Measurements from ENCODE around the gene SPRR2G.
"Not testable (repeated sequence)": the region's sequence is repeated elsewhere in the genome, so short reads cannot be mapped to it uniquely, and the experiment has no call there.

The SPRR2G gene

GRCh38 chr1:153150846-153151245, at the start of gene SPRR2G:
SPRR2G (minus strand) TSS chr1:153150890; CDS start chr1:153150110, 780 bp downstream.
- DNase-seq (ENCODE audit: low read depth): no peak

- DNase-seq (ENCODE audit: low read depth): no peak
Measured at GRCh38 chr1:153195216-153195615, 44.5 kb upstream of the SPRR2G start.

- DNase-seq (ENCODE audit: low read depth): no peak
Measured at GRCh38 chr1:153194331-153195050, 43.8 kb upstream of the SPRR2G start.

DNA sequence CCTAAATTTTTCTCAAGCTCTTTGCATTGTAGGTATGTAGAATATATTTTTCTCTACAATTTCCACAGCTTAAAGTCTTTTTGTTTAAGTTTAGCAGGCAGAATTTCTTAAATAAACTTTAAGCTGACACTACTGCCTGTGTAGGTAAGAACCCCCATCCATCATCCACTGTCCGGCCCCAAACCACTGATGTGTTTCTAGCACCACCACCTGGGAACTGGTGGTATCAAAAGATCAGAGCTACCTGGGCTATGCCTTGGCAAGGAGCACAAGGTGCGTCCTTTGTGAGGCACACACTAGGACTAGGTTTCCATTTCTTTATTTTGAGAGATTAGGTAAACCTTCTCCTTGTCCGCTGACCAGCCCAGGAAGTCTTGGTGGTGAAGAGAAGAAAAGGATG, 42.0 kb upstream of the SPRR2G start:
- no peak for DNase-seq (ENCODE audit: low read depth)

- no peak for DNase-seq (ENCODE audit: low read depth)
Measured at GRCh38 chr1:153190373-153190772, 39.7 kb upstream of the SPRR2G start.

DNA sequence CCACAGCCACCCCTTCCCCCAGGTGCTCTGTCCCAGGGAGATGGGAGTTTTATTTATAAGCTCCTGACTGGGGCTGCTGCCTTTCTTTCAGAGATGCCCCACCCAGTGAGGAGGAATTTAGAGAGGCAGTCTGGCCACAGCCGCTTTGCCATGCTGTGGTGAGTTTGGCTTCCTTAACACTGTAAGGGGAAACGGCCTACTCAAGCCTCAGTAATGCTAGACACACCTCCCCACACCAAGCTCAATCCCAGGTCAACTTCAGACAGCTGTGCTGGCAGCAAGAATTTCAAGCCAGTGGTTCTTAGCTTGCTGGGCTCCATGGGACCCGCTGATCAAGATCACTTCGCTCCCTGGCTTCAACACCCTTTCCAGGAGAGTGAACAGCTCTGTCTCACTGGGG, 37.6 kb upstream of the SPRR2G start:
- peak; percentile 15 for DNase-seq (ENCODE audit: low read depth)

- no peak for DNase-seq (ENCODE audit: low read depth)
Measured at GRCh38 chr1:153180556-153180955, 29.9 kb upstream of the SPRR2G start.

DNA sequence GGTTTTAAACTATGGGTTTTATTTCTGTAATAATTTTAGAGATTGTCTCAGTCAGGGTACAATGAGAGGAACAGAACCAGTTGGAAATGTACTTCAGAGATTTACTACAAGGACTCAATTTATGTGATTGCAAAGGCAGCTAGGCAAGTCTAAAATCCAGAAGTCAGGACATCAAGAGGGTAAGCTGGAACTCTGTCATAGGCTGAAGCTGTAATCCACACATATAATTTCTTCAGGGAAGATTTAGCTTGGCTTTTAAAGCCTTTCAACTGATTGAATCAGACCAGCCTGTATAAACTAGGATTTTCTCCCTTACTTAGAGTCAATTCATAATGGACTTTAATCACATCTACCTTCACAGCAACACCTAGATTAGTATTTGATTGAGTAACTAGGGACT, 28.2 kb upstream of the SPRR2G start:
- no peak for DNase-seq (ENCODE audit: low read depth)

DNA sequence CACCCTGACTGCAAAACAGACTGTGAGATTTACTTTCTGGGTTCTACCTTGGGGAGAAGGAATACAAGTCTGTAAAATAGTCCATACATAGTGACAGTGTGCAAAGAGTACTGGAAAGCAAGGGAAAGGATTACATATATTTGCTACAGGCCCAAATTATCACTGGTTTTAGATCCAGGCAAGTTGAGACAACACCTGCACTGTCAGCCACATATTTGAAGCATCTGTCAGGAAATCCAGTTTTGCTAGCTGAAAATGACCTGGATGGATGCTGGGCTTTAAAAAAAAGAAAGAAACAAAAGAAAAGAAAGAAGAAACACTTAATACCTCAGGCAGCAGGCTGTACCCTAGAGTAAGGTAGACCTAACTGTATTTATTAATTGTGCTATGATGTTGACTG, 23.9 kb upstream of the SPRR2G start:
- DNase-seq (ENCODE audit: low read depth): no peak

- DNase-seq (ENCODE audit: low read depth): peak; percentile 42
Measured at GRCh38 chr1:153168686-153169085, 18.0 kb upstream of the SPRR2G start.

GRCh38 chr1:153155541-153155940, 4.9 kb upstream of the SPRR2G start:
- no peak for DNase-seq (ENCODE audit: low read depth)

GRCh38 chr1:153152481-153152880, 1.8 kb upstream of the SPRR2G start:
- DNase-seq (ENCODE audit: low read depth): no peak

DNA sequence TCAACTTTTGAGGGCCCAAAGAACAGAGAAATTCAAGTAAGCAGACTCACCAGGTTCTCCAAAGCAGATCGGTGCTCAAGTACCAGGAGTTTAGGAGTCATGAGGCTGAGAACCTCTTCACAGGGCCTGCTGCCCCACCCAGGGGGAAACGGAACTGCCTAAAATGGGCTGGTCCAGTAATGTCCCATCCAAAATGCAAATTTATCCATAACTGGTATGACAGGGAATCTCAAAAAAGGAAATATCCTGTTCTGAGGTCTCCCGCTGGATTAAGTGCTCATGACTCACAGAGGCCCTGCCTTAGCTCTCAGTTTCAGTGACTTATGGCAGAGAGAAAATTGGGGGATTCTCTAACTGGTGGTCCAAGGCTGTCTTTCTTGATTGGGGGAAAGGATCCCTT, 9.3 kb downstream of the SPRR2G start:
- DNase-seq (ENCODE audit: low read depth): no peak

DNA sequence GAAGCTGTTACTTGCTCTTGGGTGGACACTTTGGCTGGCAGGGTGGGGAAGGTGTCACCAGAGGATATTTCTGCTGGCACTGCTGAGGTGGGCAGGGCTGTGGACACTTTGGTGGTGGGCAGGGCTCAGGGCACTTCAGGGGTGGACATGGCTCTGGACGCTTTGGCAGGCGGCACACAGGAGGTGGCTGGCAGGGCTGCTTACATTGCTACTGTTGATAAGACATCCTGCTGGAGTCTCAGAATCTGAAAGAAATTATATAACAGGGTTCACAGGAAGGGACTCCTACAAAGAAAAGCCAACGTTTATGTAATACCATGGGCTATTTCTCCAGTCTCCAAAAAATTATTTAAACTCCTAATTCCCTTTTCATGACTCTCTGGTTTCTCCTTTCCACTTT, 10.2 kb downstream of the SPRR2G start:
- no peak for DNase-seq (ENCODE audit: low read depth)

GRCh38 chr1:153133743-153134142, 16.9 kb downstream of the SPRR2G start:
- DNase-seq (ENCODE audit: low read depth): no peak

DNA sequence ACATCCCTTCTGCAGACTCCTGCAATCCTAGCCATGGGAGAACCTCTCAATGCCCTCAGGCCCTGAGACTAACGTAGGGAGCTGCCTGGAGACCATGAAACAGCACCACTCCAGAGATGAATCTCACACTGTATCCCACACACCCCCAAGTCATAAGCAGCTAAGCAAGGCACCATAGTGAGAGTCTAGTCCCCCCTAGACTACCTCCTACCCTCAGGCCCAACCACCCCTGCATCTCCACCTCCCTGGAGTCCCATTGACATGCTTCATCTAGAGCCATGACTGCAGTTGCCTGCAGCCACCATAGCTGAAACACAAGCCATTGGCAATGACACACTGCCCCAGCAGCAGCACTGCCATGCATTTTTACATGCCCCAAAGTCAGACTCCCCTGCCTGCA, 17.4 kb downstream of the SPRR2G start:
- DNase-seq (ENCODE audit: low read depth): no peak

GRCh38 chr1:153128688-153129087, 22.0 kb downstream of the SPRR2G start:
- not testable (repeated sequence) for DNase-seq (ENCODE audit: low read depth)

DNA sequence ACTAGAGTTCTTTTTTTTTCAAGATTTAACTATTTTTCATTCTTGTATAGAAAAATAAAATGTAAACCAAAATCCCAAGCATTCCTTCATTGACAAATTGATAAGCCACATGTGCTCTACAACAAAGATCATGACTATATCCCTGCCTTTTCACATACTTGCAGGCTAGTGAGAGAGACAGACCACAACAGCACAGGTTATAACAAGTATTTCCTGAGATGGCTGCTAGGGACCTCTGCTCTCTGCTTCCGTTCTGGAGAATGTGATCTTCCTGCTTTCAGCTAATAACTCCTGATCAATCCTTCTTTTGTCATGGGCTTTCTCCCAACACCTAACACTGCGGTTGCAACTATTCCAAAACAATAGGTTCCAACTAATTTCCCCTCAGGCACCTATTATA, 23.4 kb downstream of the SPRR2G start:
- no peak for DNase-seq (ENCODE audit: low read depth)

GRCh38 chr1:153125536-153125935, 25.2 kb downstream of the SPRR2G start:
- no peak for DNase-seq (ENCODE audit: low read depth)

- DNase-seq (ENCODE audit: low read depth): not testable (repeated sequence)
Measured at GRCh38 chr1:153123793-153124192, 26.9 kb downstream of the SPRR2G start.

DNA sequence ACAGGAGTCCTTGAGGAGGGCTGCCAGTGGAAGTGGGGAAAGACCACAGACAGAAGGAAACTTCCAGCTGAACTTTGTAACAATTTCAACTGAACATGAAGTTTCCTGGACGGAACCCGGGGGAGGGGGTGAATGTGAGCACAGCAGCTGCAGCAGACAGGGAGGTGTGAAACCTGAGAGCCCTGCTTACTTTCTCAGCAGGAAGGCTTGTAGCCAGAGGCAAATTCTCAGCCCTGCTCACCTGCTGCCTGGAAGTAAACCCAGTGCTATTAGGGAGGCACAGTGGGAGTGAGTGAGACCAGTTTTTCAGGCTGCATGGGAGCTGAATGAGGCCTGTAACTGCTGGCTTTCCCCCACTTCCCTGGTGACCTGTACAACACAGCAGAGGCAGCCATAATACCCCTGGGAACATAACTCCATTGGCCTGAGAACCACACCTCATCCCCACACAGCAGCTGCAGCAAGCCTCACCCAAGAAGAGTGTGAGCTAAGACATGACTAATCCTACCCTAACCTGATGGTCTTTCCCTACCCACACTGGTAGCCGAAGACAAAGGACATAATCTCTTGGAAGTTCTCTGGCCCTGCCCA, 27.8 kb downstream of the SPRR2G start:
- no peak for DNase-seq (ENCODE audit: low read depth)

GRCh38 chr1:153120945-153121344, 29.7 kb downstream of the SPRR2G start:
- no peak for DNase-seq (ENCODE audit: low read depth)

DNA sequence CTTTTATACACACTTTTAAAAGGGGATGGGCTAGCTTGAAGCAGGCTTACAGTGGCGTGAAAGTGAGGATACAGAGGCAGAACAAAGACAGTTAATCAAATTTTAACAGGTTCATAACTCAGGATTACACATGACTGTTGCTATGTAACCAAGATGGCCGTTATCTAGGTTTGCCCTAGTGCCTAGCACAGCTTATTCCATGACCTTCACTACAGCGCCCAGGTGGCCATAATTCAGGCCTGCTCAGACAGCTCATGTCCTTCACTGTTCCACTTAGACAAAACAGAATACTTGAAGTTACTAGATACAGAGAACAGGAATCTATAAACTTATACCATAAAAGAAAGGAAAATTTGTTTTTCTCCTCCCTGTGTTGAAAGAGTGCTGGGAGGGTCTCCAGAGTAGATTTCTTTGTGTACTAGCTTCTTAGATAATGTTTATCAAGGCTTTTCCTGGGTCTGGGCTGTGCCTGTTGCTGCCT, 31.2 kb downstream of the SPRR2G start:
- no peak for DNase-seq (ENCODE audit: low read depth)

- DNase-seq (ENCODE audit: low read depth): not testable (repeated sequence)
Measured at GRCh38 chr1:153115264-153115663, 35.4 kb downstream of the SPRR2G start.

Measured in HS-27A (cell line).